Breast epithelium (tissue), 3 donors: ENCODE results near the gene DCBLD1.

ENCODE experiments used
- CTCF ChIP-seq, 3 donors: fragments of 450-650 bp; IDR thresholded peaks; one replicate each; pipeline ENCODE4 v1.5.1; 2016 to 2017; ENCODE audit warnings: antibody characterized with exemption in 3 of 3, mild to moderate bottlenecking in 3 of 3, moderate library complexity in 3 of 3
- POLR2A ChIP-seq: fragments of 450-650 bp; IDR thresholded peaks from one replicate; pipeline ENCODE4 v1.6.1; 2016; ENCODE audit warnings: antibody characterized with exemption, mild to moderate bottlenecking, moderate library complexity
- POLR2AphosphoS5 ChIP-seq, 3 donors: sonication (generic); formaldehyde crosslinking; IDR thresholded peaks; one replicate each; pipeline ENCODE4 v1.6.1; 2017; ENCODE audit warnings: antibody characterized with exemption in 3 of 3

- TF ChIP-seq CTCF (IDR thresholded peaks at IDR 0.05) (no peak), POLR2AphosphoS5 (IDR thresholded peaks at IDR 0.05) (no peak), POLR2A (no peak)
These were observed 18.5 kb upstream of the DCBLD1 start for GRCh38 chr6:117463762-117464665.
